ENCODE data around the gene ARMC6.
"Not testable (repeated sequence)": the region's sequence is repeated elsewhere in the genome, so short reads cannot be mapped to it uniquely, and the experiment has no call there.

ARMC6 gene

GRCh38 chr19:19023376-19023775 is 10.0 kb upstream of the ARMC6 start:
- DNase-seq, result not testable (repeated sequence)

GRCh38 chr19:19025861-19026260 is 7.5 kb upstream of the ARMC6 start:
- no peak for DNase-seq

GRCh38 chr19:19026299-19026971 is 7.0 kb upstream of the ARMC6 start:
- DNase-seq, result no peak

DNA sequence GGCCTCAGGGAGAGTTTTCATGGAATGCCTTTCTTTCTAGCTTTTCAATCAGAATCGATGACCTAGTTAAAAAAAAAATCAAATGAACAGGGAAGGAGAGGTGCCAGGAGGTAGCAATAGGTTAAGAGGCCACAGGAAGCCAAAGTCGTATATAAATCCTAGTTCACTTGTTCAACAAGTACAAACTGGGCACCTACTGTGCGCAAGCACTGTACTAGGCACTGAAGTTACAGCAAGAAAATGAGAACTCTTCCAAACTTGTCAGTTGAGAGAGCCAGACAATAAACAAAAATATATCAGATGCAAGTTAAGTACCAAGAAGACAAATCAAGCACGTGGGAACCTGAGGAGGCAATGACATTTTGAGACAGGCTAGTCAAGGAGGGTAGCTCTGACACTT is 6.2 kb upstream of the ARMC6 start:
- DNase-seq, result no peak

DNA sequence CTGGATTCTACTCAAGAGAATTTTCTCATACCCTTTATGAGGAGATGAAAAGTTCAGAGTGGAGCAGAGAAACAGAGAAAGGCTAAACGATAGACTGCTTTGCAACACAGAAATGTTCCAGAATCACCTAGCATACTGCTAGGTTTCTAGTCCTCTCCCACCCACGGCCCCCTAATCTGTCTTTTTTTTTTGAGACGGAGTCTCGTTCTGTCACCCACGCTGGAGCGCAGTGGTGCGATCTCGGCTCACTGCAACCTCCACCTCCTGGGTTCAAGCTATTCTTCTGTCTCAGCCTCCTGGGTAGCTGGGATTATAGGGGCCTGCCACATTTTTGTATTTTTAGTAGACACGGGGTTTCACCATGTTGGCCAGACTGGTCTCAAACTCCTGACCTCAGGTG is 4.9 kb upstream of the ARMC6 start:
- DNase-seq, result no peak

GRCh38 chr19:19031891-19032290 is 1.5 kb upstream of the ARMC6 start:
- DNase-seq, result no peak

- peak; percentile 98 for DNase-seq
These were observed 805 bp upstream of the ARMC6 start for GRCh38 chr19:19032420-19033175.

DNA sequence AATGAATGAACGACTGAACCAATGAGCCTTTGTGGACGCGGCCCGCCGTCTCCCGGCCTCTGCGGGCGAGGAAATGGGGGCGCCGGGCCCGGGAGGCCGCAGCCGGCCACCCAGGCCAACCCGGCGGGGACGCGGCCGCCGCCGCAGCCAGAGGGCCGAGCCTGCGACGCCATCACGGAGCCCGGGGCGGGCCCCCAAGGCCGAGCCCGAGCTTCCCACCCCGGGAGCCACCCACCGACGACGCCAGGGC is 302 bp upstream of the ARMC6 start:
- DNase-seq, result no peak

DNA sequence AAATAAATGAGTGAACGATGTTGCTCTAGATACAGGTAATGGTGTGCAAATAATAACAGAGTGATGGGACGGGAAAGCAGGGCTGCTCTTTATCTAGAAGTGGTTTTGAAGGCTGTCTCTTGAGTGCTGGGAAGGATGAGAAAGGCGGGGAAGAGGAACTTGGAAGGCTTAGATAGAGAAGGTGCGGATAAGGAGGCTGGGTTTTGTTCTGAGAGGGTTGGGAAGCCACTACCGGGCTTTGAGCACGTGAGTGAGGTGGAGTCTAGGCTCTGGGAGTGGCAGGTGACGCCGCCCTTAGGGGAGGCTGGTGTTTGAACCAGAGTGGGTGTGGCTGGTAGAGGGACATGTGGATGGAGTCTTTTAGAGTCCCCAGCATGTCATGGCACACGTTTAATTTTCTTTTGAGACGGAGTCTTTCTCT is 811 bp downstream of the ARMC6 start:
- DNase-seq, result peak; percentile 83

DNA sequence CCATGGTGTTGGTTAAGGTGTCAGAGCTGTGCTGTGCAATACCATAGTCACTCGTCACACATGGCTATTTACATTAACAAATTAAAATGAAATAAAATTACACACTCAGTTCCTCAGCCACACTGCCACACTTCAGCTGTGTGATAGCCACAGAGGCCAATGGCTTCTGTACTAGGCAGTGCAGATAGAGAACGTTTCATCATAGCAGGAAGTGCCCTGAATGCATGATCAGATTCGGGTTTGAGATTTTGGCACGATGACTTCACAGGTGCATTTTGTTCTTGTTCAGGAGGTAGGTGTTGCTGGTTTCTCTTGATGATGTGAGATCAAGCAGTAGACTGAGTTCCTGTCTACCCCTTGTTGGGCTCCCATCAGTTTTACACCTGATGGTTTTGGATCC is 6.5 kb downstream of the ARMC6 start:
- no peak for DNase-seq

DNA sequence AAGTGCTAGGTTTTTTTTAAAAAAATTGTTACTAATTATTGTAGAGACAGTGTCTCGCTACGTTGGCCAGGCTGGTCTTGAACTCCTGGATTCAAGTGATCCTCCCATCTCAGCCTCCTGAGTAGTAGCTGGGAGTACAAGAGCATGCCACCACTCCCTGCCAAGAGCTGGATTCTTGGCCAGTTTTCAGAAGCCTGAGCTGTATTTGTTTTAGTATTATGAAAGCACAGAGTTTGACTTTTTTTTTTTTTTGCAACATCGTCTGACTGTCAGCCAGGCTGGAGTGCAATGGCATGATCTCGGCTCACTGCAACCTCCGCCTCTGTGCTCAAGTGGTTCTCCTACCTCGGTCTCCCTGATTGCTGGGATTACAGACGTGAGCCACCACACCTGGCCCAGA is 7.0 kb downstream of the ARMC6 start:
- DNase-seq, result no peak

DNA sequence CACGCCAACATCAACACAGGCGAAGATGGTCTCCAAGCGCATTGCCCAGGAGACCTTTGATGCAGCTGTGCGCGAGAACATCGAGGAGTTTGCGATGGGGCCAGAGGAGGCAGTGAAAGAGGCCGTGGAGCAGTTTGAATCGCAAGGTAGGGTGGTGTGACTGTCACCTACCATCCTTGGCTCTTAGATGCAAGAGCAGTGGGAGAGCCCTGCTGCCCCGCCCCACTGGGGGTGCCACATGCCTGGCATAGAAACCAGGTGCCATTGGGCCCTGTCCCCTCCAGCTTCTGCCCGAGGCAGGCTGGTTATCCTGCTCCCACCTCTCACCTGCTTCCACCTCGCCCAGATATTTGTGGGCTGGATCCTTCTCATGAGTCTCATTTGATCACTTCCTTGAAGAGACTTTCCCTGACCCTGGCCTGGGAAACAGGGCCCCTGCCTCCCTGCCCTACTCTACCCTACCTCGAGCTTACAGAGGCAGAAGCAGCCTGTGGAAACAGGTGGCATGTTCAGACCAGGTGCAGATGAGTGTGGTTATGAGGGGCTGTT is 9.4 kb downstream of the ARMC6 start:
- DNase-seq, result no peak

DNA sequence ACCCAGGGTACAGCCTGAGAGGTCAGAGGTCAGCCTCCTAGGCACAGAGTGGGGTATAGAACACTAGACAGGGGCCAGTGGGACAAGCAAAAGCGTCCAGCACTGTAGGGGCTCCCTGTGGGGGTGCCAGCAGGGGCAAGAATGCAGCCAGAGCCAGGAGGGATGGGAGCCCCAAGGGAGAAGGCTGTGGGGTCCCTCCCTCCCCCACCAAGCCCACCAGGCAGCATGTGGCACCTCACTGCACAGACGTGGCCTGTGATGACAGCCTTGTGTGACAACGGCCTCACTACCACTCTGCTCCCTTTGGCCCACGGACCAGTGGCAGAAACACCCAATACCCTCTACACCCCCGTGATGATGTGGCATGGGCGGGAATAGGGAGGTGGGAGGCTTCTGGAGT is 10.1 kb downstream of the ARMC6 start:
- no peak for DNase-seq

- DNase-seq, result no peak
These were observed 10.5 kb downstream of the ARMC6 start for GRCh38 chr19:19043881-19044280.

GRCh38 chr19:19049406-19049805 is 16.0 kb downstream of the ARMC6 start:
- DNase-seq, result no peak

GRCh38 chr19:19050104-19050503 is 16.7 kb downstream of the ARMC6 start:
- no peak for DNase-seq

GRCh38 chr19:19050731-19051130 is 17.3 kb downstream of the ARMC6 start:
- DNase-seq, result no peak

DNA sequence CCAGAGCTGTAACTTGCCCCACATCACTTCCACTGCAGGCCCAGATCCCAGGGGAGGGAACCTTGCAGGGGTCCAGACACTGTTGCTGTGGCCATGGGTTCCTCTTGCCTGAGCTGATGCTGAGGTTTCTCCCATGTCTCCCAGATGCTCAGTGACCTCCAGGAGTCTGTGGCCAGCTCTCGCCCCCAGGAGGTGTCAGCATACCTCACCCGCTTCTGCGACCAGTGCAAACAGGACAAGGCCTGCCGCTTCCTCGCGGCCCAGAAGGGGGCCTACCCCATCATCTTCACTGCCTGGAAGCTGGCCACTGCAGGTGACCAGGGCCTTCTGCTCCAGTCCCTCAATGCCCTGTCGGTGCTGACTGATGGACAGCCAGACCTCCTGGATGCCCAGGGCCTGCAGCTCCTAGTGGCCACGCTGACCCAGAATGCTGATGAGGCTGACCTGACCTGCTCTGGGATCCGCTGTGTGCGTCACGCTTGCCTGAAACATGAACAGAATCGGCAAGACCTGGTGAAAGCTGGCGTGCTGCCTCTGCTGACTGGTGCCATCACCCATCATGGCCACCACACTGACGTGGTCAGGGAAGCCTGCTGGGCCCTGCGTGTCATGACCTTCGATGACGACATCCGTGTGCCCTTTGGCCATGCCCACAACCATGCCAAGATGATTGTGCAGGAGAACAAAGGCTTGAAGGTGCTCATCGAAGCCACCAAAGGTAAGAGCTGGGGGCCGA is 18.2 kb downstream of the ARMC6 start:
- DNase-seq, result peak; percentile 62

- DNase-seq, result no peak
These were observed 19.5 kb downstream of the ARMC6 start for GRCh38 chr19:19052921-19053320.

GRCh38 chr19:19053508-19054314 is 20.3 kb downstream of the ARMC6 start:
- DNase-seq, result peak; percentile 74

GRCh38 chr19:19054315-19054938 is 21.0 kb downstream of the ARMC6 start:
- no peak for DNase-seq

- DNase-seq, result no peak
These were observed 21.6 kb downstream of the ARMC6 start for GRCh38 chr19:19054939-19055440.

All from islet precursor cell (in vitro differentiated cells).